ENCODE measurements around the gene CCDC9. TPM values are rescaled to one million over a fixed set of nuclear protein-coding genes. Genes with fewer than 3 reads are reported as not detected.
A peak's percentile ranks its signal among the peaks of the same experiment; 100 is the strongest.
"Not testable (repeated sequence)": the region's sequence is repeated elsewhere in the genome, so short reads cannot be mapped to it uniquely, and the experiment has no call there.

CCDC9 gene
- total RNA-seq, 2 experiments from 2014 or later = 37.8 to 39.6 TPM

- H3K4me3 Mint-ChIP-seq = peak overlapping the region; percentile 98
- DNase-seq (peak; percentile 92), ATAC-seq (ENCODE audit: low read depth) (peak; percentile 74)
- H3K9me3 Mint-ChIP-seq = no peaks in the 10 kb centered on the region
- H3K27me3 Mint-ChIP-seq = no peaks in the 10 kb centered on the region
- peaks cover 20% of the 10 kb centered on the region for H3K36me3 Mint-ChIP-seq
- POLR2A ChIA-PET = interaction anchor here (0.5 to 2.8 kb wide), 24 partner anchors 9 to 1090 kb away, joined by 3 to 63 read pairs (median 4); partner anchors contain the start of genes CALM3, CCDC9, NAPA and SYNGR4
- H3K4me1 Mint-ChIP-seq = peaks cover 13% of the 10 kb centered on the region
- peak overlapping the region; percentile 98 for H3K27ac Mint-ChIP-seq
Measured at GRCh38 chr19:47273313-47274070, 17.2 kb downstream of the CCDC9 start.

- DNase-seq (peak; percentile 100), ATAC-seq (ENCODE audit: low read depth) (peak; percentile 69)
- Mint-ChIP-seq H3K36me3 (peaks cover 20% of the 10 kb centered on the region), H3K27ac (peak within 1 kb of the TSS; percentile 98), H3K27me3 (no peaks in the 10 kb centered on the region), H3K4me3 (peak within 1 kb of the TSS; percentile 98), H3K9me3 (no peaks in the 10 kb centered on the region), H3K4me1 (peaks cover 13% of the 10 kb centered on the region)
- POLR2A ChIA-PET = interaction anchor here (0.6 to 2.8 kb wide), 26 partner anchors 9 to 1090 kb away, joined by 3 to 63 read pairs (median 4); partner anchors contain the start of genes CALM3, CCDC9, DHX34 and KPTN
Measured at GRCh38 chr19:47274071-47274890, 18.0 kb downstream of the CCDC9 start, which contains the start of gene INAFM1. INAFM1 (plus strand) TSS chr19:47274885; CDS start chr19:47274920, 35 bp downstream.

GRCh38 chr19:47274891-47275761, 18.8 kb downstream of the CCDC9 start:
- Mint-ChIP-seq H3K9me3 (no peaks in the 10 kb centered on the region), H3K36me3 (peaks cover 22% of the 10 kb centered on the region), H3K27ac (peak overlapping the region; percentile 54), H3K4me1 (peaks cover 13% of the 10 kb centered on the region), H3K4me3 (peak overlapping the region; percentile 66), H3K27me3 (no peaks in the 10 kb centered on the region)
- DNase-seq = no peak
- POLR2A ChIA-PET = interaction anchor here (0.9 to 2.8 kb wide), 11 partner anchors 12 to 227 kb away, joined by 3 to 63 read pairs (median 10); partner anchors contain the start of genes CCDC9, DHX34, TMEM160 and ZC3H4
- ATAC-seq (ENCODE audit: low read depth) = peak; percentile 4

- DNase-seq (no peak), ATAC-seq (ENCODE audit: low read depth) (no peak)
- H3K27ac Mint-ChIP-seq = peak overlapping the region; percentile 54
- no peaks in the 10 kb centered on the region for H3K9me3 Mint-ChIP-seq
- peaks cover 21% of the 10 kb centered on the region for H3K36me3 Mint-ChIP-seq
- POLR2A ChIA-PET = interaction anchor here (1.0 to 2.8 kb wide), 5 partner anchors 11 to 162 kb away, joined by 5 to 21 read pairs (median 12); partner anchors contain the start of genes CCDC9 and ZC3H4
- H3K4me3 Mint-ChIP-seq = peak overlapping the region; percentile 66
- peaks cover 13% of the 10 kb centered on the region for H3K4me1 Mint-ChIP-seq
- H3K27me3 Mint-ChIP-seq = no peaks in the 10 kb centered on the region
Measured at GRCh38 chr19:47275791-47276461, 19.6 kb downstream of the CCDC9 start.

GRCh38 chr19:47276513-47276912, 20.2 kb downstream of the CCDC9 start:
- not testable (repeated sequence) for ATAC-seq (ENCODE audit: low read depth); H3K27me3 Mint-ChIP-seq

GRCh38 chr19:47280183-47280797, 24.0 kb downstream of the CCDC9 start:
- no peaks in the 10 kb centered on the region for H3K27me3 Mint-ChIP-seq
- DNase-seq = peak; percentile 72
- H3K4me1 Mint-ChIP-seq = peaks cover 11% of the 10 kb centered on the region
- peaks cover 23% of the 10 kb centered on the region for H3K36me3 Mint-ChIP-seq
- no peak overlapping the region for H3K4me3 Mint-ChIP-seq
- no peaks in the 10 kb centered on the region for H3K9me3 Mint-ChIP-seq
- no peak overlapping the region for H3K27ac Mint-ChIP-seq
- peak; percentile 63 for ATAC-seq (ENCODE audit: low read depth)
- POLR2A ChIA-PET = no interaction called here

More at GRCh38 chr19:47276513-47276912, 20.2 kb downstream of the CCDC9 start:
- POLR2A ChIA-PET = interaction anchor here (1.0 kb wide), 1 partner anchor 20 kb away, joined by 5 read pairs; the partner anchor contains the start of gene CCDC9
- not testable (repeated sequence) for DNase-seq, H3K9me3 Mint-ChIP-seq, H3K27ac Mint-ChIP-seq, H3K4me3 Mint-ChIP-seq
- Mint-ChIP-seq H3K36me3 (peaks cover 21% of the 10 kb centered on the region), H3K4me1 (peaks cover 13% of the 10 kb centered on the region)

GRCh38 chr19:47283405-47284059, 27.2 kb downstream of the CCDC9 start:
- POLR2A ChIA-PET = no interaction called here
- DNase-seq = no peak
- Mint-ChIP-seq H3K36me3 (peaks cover 10% of the 10 kb centered on the region), H3K4me3 (no peak overlapping the region), H3K4me1 (peaks cover 4% of the 10 kb centered on the region), H3K9me3 (no peaks in the 10 kb centered on the region), H3K27me3 (no peaks in the 10 kb centered on the region), H3K27ac (no peak overlapping the region)
- no peak for ATAC-seq (ENCODE audit: low read depth)

- ATAC-seq (ENCODE audit: low read depth) (peak; percentile 37), DNase-seq (no peak)
- H3K27ac Mint-ChIP-seq = no peak overlapping the region
- peaks cover 4% of the 10 kb centered on the region for H3K4me1 Mint-ChIP-seq
- no peaks in the 10 kb centered on the region for H3K27me3 Mint-ChIP-seq
- POLR2A ChIA-PET = interaction anchor here (1.0 kb wide), 1 partner anchor 10 kb away, joined by 4 read pairs; no protein-coding TSS in a partner anchor
- H3K36me3 Mint-ChIP-seq = peaks cover 10% of the 10 kb centered on the region
- no peaks in the 10 kb centered on the region for H3K9me3 Mint-ChIP-seq
- no peak overlapping the region for H3K4me3 Mint-ChIP-seq
Measured at GRCh38 chr19:47284324-47284899, 28.1 kb downstream of the CCDC9 start.

- Mint-ChIP-seq H3K4me3 (no peak overlapping the region), H3K4me1 (peaks cover 13% of the 10 kb centered on the region), H3K27me3 (no peaks in the 10 kb centered on the region), H3K27ac (no peak overlapping the region), H3K9me3 (no peaks in the 10 kb centered on the region), H3K36me3 (peaks cover 2% of the 10 kb centered on the region)
- peak; percentile 89 for ATAC-seq (ENCODE audit: low read depth)
- DNase-seq = peak; percentile 61
- POLR2A ChIA-PET = interaction anchor here (0.7 kb wide), 1 partner anchor 119 kb away, joined by 3 read pairs; no protein-coding TSS in a partner anchor
Measured at GRCh38 chr19:47296036-47296435, 39.7 kb downstream of the CCDC9 start.

- DNase-seq; ATAC-seq (ENCODE audit: low read depth); H3K9me3 Mint-ChIP-seq; H3K27ac Mint-ChIP-seq; POLR2A ChIA-PET; H3K36me3 Mint-ChIP-seq; H3K4me3 Mint-ChIP-seq: not testable (repeated sequence)
- Mint-ChIP-seq H3K27me3 (peaks cover 19% of the 10 kb centered on the region), H3K4me1 (peaks cover 19% of the 10 kb centered on the region)
Measured at GRCh38 chr19:47300867-47301266, 44.5 kb downstream of the CCDC9 start.

- peaks cover 16% of the 10 kb centered on the region for H3K4me1 Mint-ChIP-seq
- no peaks in the 10 kb centered on the region for H3K9me3 Mint-ChIP-seq
- ATAC-seq (ENCODE audit: low read depth) (no peak), DNase-seq (no peak)
- POLR2A ChIA-PET = no interaction called here
- H3K36me3 Mint-ChIP-seq = no peaks in the 10 kb centered on the region
- H3K4me3 Mint-ChIP-seq = no peak overlapping the region
- peaks cover 30% of the 10 kb centered on the region for H3K27me3 Mint-ChIP-seq
- no peak overlapping the region for H3K27ac Mint-ChIP-seq
Measured at GRCh38 chr19:47302249-47302648, 45.9 kb downstream of the CCDC9 start.
